ENCODE measurements around the gene GPR162. TPM values are rescaled to one million over a fixed set of nuclear protein-coding genes. Genes with fewer than 3 reads are reported as not detected.

GPR162 gene
- total and polyA plus RNA-seq, 10 of the 15 experiments (the other 5 are each of a cell fraction or from before 2014, with no cell fraction given), result not detected

DNA sequence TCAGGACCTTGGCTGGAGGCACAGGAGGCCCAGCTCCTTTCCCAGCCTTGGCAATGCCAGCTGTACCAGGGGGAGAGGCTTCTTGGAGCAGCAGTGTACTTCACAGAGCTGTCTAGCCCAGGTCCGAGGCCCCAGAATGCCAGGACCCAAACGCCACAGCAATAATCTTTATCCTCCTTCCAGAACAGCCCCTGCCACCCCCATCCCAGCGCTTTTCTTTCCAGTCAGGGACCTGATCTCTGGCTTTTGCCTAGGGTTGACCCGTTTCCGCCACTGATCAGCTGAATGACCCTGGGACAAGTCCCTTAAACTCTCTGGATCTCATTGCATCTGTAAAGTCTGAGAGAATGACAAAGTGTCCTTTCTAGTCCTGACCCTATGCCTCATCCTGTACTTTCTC lies 44.2 kb upstream of the GPR162 start:
- ChIA-PET CTCF (interaction anchor here (0.8 to 12.7 kb wide), 5 partner anchors 11 to 95 kb away, joined by 3 to 221 read pairs (median 13); partner anchors contain the start of genes MLF2 and PTMS), RAD21 (ENCODE audit: unreplicated experiment) (interaction anchor here (0.7 to 5.7 kb wide), 4 partner anchors 10 to 88 kb away, joined by 3 to 68 read pairs (median 3); partner anchors contain the start of genes MLF2, PTMS and ZNF384), SMC1A (ENCODE audit: uncharacterized antibody, unreplicated experiment) (interaction anchor here (0.9 to 6.6 kb wide), 7 partner anchors 10 to 90 kb away, joined by 3 to 84 read pairs (median 4); partner anchors contain the start of genes COPS7A, MLF2 and PTMS), POLR2A (interaction anchor here (0.6 to 2.5 kb wide), 8 partner anchors 12 to 1054 kb away, joined by 3 to 9 read pairs (median 6); partner anchors contain the start of genes MLF2, PTMS and USP5)
- Histone ChIP-seq H3K79me2 (ENCODE audit: control insufficient read depth, insufficient read depth, low read length) (no peaks in the 10 kb centered on the region; the same call in 1 of the 2 replicates), H3K4me1 (ENCODE audit: control insufficient read depth, insufficient read depth, low read length) (peaks cover 39% of the 10 kb centered on the region), H3K4me2 (ENCODE audit: control insufficient read depth, insufficient read depth) (no peak overlapping the region), H3K4me3 (no peak overlapping the region), H3K36me3 (ENCODE audit: control insufficient read depth in 2 of 2, insufficient read depth in 2 of 2, low read length in 1 of 2) (no peaks in the 10 kb centered on the region), H3K9ac (ENCODE audit: control insufficient read depth, insufficient read depth, low read length) (no peak overlapping the region), H3K27ac (ENCODE audit: control insufficient read depth, insufficient read depth) (no peak overlapping the region), H3K9me3 (replicated peaks; ENCODE audit: control insufficient read depth, insufficient read depth, low read length) (no peaks in the 10 kb centered on the region), H3K27me3 (replicated peaks in 1 of 2; ENCODE audit: control insufficient read depth in 2 of 2, insufficient read depth in 2 of 2, low read length in 1 of 2) (no peaks in the 10 kb centered on the region), H2AFZ (ENCODE audit: control insufficient read depth, low read depth, low read length) (no peak overlapping the region), H4K20me1 (ENCODE audit: control insufficient read depth, insufficient read depth) (no peaks in the 10 kb centered on the region)
- BruUV-seq (replicated peaks), result no TSS peak
- 78% methylated on average over 5 of the region's 5 CpGs for WGBS (ENCODE audit: insufficient coverage, insufficient replicate concordance, low lambda C conversion rate, missing lambda C conversion rate)
- TF ChIP-seq, protein P1, sequence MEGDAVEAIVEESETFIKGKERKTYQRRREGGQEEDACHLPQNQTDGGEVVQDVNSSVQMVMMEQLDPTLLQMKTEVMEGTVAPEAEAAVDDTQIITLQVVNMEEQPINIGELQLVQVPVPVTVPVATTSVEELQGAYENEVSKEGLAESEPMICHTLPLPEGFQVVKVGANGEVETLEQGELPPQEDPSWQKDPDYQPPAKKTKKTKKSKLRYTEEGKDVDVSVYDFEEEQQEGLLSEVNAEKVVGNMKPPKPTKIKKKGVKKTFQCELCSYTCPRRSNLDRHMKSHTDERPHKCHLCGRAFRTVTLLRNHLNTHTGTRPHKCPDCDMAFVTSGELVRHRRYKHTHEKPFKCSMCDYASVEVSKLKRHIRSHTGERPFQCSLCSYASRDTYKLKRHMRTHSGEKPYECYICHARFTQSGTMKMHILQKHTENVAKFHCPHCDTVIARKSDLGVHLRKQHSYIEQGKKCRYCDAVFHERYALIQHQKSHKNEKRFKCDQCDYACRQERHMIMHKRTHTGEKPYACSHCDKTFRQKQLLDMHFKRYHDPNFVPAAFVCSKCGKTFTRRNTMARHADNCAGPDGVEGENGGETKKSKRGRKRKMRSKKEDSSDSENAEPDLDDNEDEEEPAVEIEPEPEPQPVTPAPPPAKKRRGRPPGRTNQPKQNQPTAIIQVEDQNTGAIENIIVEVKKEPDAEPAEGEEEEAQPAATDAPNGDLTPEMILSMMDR (IDR thresholded peaks at IDR 0.05 in 2 of 3, conservative IDR thresholded peaks at IDR 0.05 in 1 of 3; ENCODE audit: control insufficient read depth in 2 of 3, extremely low read depth in 1 of 3, insufficient read depth in 1 of 3, low read depth in 3 of 3, low read length in 3 of 3), result no peak
- no peak for TF ChIP-seq NFYB (IDR thresholded peaks at IDR 0.05; ENCODE audit: insufficient read depth, low read depth, low read length)
- TF ChIP-seq RFX5 (IDR thresholded peaks at IDR 0.05; ENCODE audit: low read depth, low read length), result no peak
- TF ChIP-seq CBX3 (IDR thresholded peaks at IDR 0.05; ENCODE audit: borderline replicate concordance, low read depth), result no peak
- no peak for TF ChIP-seq ZBTB33 (IDR thresholded peaks at IDR 0.05)
- no peak for TF ChIP-seq NBN (IDR thresholded peaks at IDR 0.05)
- no peak for TF ChIP-seq STAT1 (conservative IDR thresholded peaks at IDR 0.05)
- TF ChIP-seq TARDBP (IDR thresholded peaks at IDR 0.05; ENCODE audit: borderline replicate concordance), result no peak
- no peak for TF ChIP-seq PRDM15 (CRISPR knock-in tag; IDR thresholded peaks at IDR 0.05)
- no peak for TF ChIP-seq DPF2 (IDR thresholded peaks at IDR 0.05)
- TF ChIP-seq YY1 (IDR thresholded peaks at IDR 0.05; ENCODE audit: low read depth, low read length), result no peak
- TF ChIP-seq, protein P2, sequence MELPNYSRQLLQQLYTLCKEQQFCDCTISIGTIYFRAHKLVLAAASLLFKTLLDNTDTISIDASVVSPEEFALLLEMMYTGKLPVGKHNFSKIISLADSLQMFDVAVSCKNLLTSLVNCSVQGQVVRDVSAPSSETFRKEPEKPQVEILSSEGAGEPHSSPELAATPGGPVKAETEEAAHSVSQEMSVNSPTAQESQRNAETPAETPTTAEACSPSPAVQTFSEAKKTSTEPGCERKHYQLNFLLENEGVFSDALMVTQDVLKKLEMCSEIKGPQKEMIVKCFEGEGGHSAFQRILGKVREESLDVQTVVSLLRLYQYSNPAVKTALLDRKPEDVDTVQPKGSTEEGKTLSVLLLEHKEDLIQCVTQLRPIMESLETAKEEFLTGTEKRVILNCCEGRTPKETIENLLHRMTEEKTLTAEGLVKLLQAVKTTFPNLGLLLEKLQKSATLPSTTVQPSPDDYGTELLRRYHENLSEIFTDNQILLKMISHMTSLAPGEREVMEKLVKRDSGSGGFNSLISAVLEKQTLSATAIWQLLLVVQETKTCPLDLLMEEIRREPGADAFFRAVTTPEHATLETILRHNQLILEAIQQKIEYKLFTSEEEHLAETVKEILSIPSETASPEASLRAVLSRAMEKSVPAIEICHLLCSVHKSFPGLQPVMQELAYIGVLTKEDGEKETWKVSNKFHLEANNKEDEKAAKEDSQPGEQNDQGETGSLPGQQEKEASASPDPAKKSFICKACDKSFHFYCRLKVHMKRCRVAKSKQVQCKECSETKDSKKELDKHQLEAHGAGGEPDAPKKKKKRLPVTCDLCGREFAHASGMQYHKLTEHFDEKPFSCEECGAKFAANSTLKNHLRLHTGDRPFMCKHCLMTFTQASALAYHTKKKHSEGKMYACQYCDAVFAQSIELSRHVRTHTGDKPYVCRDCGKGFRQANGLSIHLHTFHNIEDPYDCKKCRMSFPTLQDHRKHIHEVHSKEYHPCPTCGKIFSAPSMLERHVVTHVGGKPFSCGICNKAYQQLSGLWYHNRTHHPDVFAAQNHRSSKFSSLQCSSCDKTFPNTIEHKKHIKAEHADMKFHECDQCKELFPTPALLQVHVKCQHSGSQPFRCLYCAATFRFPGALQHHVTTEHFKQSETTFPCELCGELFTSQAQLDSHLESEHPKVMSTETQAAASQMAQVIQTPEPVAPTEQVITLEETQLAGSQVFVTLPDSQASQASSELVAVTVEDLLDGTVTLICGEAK (IDR thresholded peaks at IDR 0.05; ENCODE audit: borderline replicate concordance), result no peak
- TF ChIP-seq NR2F1 (conservative IDR thresholded peaks at IDR 0.05), result no peak
- ATAC-seq, result no peak
- no peak for FAIRE-seq
- in situ Hi-C loops (cut with MboI) (no loop called here), intact Hi-C loops (cut with micrococcal nuclease; ENCODE audit: unreplicated experiment) (loop anchor here (5.0 kb wide), 2 partner anchors 40 to 225 kb away; no protein-coding TSS in a partner anchor)
- no peak for DNase-seq (ENCODE audit: low read depth, low spot score)

All from GM12878 (cell line).